Neural cell (in vitro differentiated cells): ENCODE data around the gene CPSF4L.

Experiments
- CTCF ChIP-seq: fragments of 450-650 bp; IDR thresholded peaks from 2 replicates; pipeline ENCODE4 v1.5.1; 2014; ENCODE audit warnings: antibody characterized with exemption, mild to moderate bottlenecking, moderate library complexity; ENCODE audit not compliant: poor library complexity, severe bottlenecking
- EZH2 ChIP-seq: fragments of 200-600, 300-800 bp; shearing (Covaris generic), sonication (generic); IDR thresholded peaks from 2 replicates; pipeline ENCODE4 v1.6.1; 2014; ENCODE audit warnings: antibody characterized with exemption, low read length, borderline replicate concordance, mild to moderate bottlenecking; ENCODE audit not compliant: insufficient read depth, poor library complexity, severe bottlenecking
- RAD21 ChIP-seq: fragments of 450-650 bp; conservative IDR thresholded peaks from 2 replicates; pipeline ENCODE4 v1.6.1; 2014; ENCODE audit warnings: antibody characterized with exemption, mild to moderate bottlenecking, moderate library complexity
- REST ChIP-seq: IDR thresholded peaks from 2 replicates; pipeline ENCODE4 v1.6.1; 2012; ENCODE audit warnings: borderline replicate concordance
- TAF1 ChIP-seq: IDR thresholded peaks from 2 replicates; pipeline ENCODE4 v1.6.1; 2012; ENCODE audit warnings: low read depth

- TF ChIP-seq RAD21: no peak
- no peak for TF ChIP-seq CTCF
- no peak for TF ChIP-seq REST
- no peak for TF ChIP-seq EZH2
- no peak for TF ChIP-seq TAF1
Measured at GRCh38 chr17:73198930-73199260, 62.8 kb downstream of the CPSF4L start.
